A673 (cell line): ENCODE data around the gene RPTOR. TPM values are rescaled to one million over a fixed set of nuclear protein-coding genes. Genes with fewer than 3 reads are reported as not detected.
A peak's percentile ranks its signal among the peaks of the same experiment; 100 is the strongest.

Experiments
- BruUV-seq: library from RNA; stranded (reverse); fragments of 400-500 nt; replicated peaks from 2 replicates; lab custom pipeline; 2021; lab: Mats Ljungman, UMichigan
- CTCF ChIA-PET: fragments of 300-600 bp; sonication (Branson Sonifier 250); formaldehyde crosslinking; loops from one replicate; lab custom pipeline; 2022; ENCODE audit warnings: antibody characterized with exemption; lab: Charles Lee
- POLR2A ChIA-PET: fragments of 300-600 bp; sonication (Branson Sonifier 250); formaldehyde crosslinking; loops from one replicate; lab custom pipeline; 2022; ENCODE audit warnings: antibody characterized with exemption; ENCODE audit not compliant: low non-redundant PET; lab: Charles Lee
- DNase-seq: peaks from one replicate; pipeline ENCODE4 v3.0.0-alpha.2; 2015; ENCODE audit warnings: low spot score
- H3K27ac ChIP-seq: fragments of 200-600 bp; sonication (generic); 2 replicates; pipeline ENCODE4 v1.5.1; 2016; ENCODE audit warnings: mixed run types, low read depth, mild to moderate bottlenecking, mixed read lengths, antibody characterized with exemption, low read length; ENCODE audit not compliant: poor library complexity, severe bottlenecking
- H3K27me3 ChIP-seq: fragments of 200-600 bp; sonication (generic); replicated peaks from 2 replicates; pipeline ENCODE4 v1.6.1; 2017; ENCODE audit warnings: mixed run types, low read depth, mild to moderate bottlenecking, mixed read lengths, antibody characterized with exemption, low read length; ENCODE audit not compliant: insufficient read depth, poor library complexity
- H3K36me3 ChIP-seq: fragments of 200-600 bp; sonication (generic); 2 replicates; pipeline ENCODE4 v1.6.1; 2016; ENCODE audit warnings: mixed run types, mild to moderate bottlenecking, mixed read lengths, antibody characterized with exemption, low read length; ENCODE audit not compliant: insufficient read depth, poor library complexity, severe bottlenecking
- H3K4me1 ChIP-seq: fragments of 200-600 bp; sonication (generic); 2 replicates; pipeline ENCODE4 v1.6.1; 2017; ENCODE audit warnings: mixed run types, mild to moderate bottlenecking, mixed read lengths, antibody characterized with exemption, low read length; ENCODE audit not compliant: insufficient read depth, poor library complexity, severe bottlenecking
- H3K4me3 ChIP-seq: fragments of 200-600 bp; sonication (generic); 2 replicates; pipeline ENCODE4 v1.5.1; 2016; ENCODE audit warnings: low read depth, mixed run types, mild to moderate bottlenecking, mixed read lengths, low read length; ENCODE audit not compliant: poor library complexity, severe bottlenecking
- H3K9me3 ChIP-seq: fragments of 200-600 bp; sonication (generic); 2 replicates; pipeline ENCODE4 v1.6.1; 2016; ENCODE audit warnings: mixed run types, low read depth, mild to moderate bottlenecking, mixed read lengths, antibody characterized with exemption, low read length; ENCODE audit not compliant: poor library complexity, severe bottlenecking
- EZH2 ChIP-seq: fragments of 200-600 bp; sonication (generic); IDR thresholded peaks from 2 replicates; pipeline ENCODE4 v1.6.1; 2017; ENCODE audit warnings: borderline replicate concordance, low read depth, mild to moderate bottlenecking, mixed read lengths, antibody characterized with exemption, low read length; ENCODE audit not compliant: poor library complexity, severe bottlenecking
- intact Hi-C: fragments of 100-400 bp; cut with micrococcal nuclease; formaldehyde crosslinking; loops from one replicate; pipeline ENCODE4 v1.10.0; 2022; ENCODE audit not compliant: unreplicated experiment
- total RNA-seq: library from RNA; stranded (reverse); gene quantifications from 2 replicates; pipeline ENCODE4 v1.2.3, GENCODE V29; 2021
- TF ChIP-seq, protein P1 (sequence below): fragments of 300-800, 200-600 bp; sonication (generic); conservative IDR thresholded peaks from 2 replicates; pipeline ENCODE4 v1.5.1; 2017; ENCODE audit warnings: low read depth, mild to moderate bottlenecking, antibody characterized with exemption, low read length, moderate library complexity, mixed read lengths

Gene RPTOR
- total RNA-seq, 1 experiment from 2014 or later, result 55.2 TPM

DNA sequence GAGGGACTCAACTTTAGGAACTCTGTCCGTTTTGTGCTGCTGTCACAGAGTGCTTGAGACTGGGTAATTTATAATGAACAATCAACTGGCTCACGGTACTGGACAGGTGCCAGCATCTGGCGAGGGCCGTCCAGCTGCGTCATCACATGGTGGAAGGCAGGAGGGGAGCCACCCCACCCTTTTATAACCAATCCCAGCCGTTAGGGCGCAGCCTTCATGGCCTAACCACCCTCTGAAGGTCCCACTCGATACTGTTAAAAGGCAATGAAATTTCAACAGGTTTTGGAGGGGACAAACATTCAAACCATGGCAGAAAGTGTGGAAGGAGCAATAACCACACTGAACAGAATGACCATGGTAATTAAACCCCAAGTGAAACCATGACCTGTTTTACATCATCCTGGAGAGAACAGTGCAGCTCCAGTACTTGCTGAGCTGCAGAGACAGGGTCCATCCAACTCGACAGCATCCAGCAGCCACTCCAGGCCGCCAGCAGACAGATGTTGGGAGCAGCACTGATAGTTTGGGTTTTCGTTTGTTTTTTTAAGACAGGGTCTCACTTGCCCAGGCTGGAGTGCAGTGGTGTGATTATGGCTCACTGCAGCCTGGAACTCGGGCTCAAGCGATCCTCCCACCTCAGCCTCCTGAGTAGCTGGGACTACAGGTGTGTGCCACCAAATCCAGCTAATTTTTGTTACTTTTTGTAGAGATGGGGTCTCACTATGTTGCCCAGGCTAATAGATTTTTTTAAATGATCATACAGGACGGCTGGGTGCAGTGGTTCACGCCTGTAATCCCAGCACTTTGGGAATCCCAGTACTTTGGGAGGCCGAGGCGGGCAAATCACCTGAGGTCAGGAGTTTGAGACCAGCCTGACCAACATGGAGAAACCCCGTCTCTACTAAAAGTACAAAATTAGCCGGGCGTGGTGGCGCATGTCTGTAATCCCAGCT lies 458.0 kb downstream of the RPTOR start:
- BruUV-seq, result TSS peak; percentile 33
- H3K4me1 ChIP-seq, result peaks cover 19% of the 10 kb centered on the region
- DNase-seq, result peak; percentile 59
- no peaks in the 10 kb centered on the region for H3K9me3 ChIP-seq
- ChIA-PET CTCF (no interaction called here), POLR2A (no interaction called here)
- peaks cover 2% of the 10 kb centered on the region for H3K36me3 ChIP-seq
- H3K27me3 ChIP-seq, result peaks cover 47% of the 10 kb centered on the region
- intact Hi-C loops, result no loop called here
- no peak overlapping the region for H3K27ac ChIP-seq
- TF ChIP-seq, protein P1, sequence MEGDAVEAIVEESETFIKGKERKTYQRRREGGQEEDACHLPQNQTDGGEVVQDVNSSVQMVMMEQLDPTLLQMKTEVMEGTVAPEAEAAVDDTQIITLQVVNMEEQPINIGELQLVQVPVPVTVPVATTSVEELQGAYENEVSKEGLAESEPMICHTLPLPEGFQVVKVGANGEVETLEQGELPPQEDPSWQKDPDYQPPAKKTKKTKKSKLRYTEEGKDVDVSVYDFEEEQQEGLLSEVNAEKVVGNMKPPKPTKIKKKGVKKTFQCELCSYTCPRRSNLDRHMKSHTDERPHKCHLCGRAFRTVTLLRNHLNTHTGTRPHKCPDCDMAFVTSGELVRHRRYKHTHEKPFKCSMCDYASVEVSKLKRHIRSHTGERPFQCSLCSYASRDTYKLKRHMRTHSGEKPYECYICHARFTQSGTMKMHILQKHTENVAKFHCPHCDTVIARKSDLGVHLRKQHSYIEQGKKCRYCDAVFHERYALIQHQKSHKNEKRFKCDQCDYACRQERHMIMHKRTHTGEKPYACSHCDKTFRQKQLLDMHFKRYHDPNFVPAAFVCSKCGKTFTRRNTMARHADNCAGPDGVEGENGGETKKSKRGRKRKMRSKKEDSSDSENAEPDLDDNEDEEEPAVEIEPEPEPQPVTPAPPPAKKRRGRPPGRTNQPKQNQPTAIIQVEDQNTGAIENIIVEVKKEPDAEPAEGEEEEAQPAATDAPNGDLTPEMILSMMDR, result no peak
- TF ChIP-seq EZH2, result no peak
- H3K4me3 ChIP-seq, result no peak overlapping the region

DNA sequence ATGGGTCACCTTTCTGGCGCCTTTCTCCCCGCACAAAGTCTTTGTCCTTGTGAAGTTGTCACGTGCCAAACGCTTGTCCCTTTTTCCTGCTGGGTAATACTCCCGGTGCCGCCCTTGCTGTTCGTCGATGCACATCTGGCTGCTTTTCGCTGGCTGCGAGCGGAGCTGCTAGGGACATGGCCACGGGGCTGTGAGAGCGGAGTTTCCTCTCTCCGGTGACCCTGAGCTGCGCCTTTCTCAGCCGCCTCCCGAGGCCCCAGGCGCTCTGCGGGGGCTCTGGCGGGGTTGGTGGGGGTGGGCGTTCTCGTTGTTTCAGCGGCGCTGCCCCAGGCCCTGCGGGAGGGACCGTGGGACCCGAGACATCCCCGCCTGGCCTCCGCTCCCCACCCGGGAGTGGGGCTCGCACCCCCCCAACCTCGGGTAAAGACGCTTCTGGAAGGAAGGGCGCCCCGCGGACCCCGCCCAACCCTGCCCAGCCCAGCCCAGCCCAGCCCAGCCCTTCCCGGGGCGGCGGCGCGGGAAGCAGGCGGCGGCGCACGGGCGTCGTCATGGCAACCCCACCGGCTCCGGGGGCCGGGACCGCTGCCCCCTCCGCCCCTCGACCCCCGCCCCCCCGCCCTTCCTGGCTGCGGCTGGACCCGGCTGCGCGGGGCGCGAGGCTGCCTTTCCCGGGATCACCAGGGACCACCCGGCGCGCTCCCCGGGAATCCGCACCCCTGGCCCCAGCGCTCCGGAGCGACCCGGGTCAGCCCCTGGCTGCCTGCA lies 459.3 kb downstream of the RPTOR start:
- intact Hi-C loops, result no loop called here
- H3K4me3 ChIP-seq, result peak overlapping the region; percentile 25
- POLR2A ChIA-PET, result interaction anchor here (1.0 kb wide), 1 partner anchor 17 kb away, joined by 4 read pairs; no protein-coding TSS in a partner anchor
- no peak overlapping the region for H3K27ac ChIP-seq
- H3K27me3 ChIP-seq, result peaks cover 47% of the 10 kb centered on the region
- no peaks in the 10 kb centered on the region for H3K9me3 ChIP-seq
- no TSS peak for BruUV-seq
- TF ChIP-seq, protein P1, result no peak
- TF ChIP-seq EZH2, result no peak
- H3K4me1 ChIP-seq, result peaks cover 19% of the 10 kb centered on the region
- DNase-seq, result peak; percentile 42
- no peaks in the 10 kb centered on the region for H3K36me3 ChIP-seq
- CTCF ChIA-PET, result no interaction called here

DNA sequence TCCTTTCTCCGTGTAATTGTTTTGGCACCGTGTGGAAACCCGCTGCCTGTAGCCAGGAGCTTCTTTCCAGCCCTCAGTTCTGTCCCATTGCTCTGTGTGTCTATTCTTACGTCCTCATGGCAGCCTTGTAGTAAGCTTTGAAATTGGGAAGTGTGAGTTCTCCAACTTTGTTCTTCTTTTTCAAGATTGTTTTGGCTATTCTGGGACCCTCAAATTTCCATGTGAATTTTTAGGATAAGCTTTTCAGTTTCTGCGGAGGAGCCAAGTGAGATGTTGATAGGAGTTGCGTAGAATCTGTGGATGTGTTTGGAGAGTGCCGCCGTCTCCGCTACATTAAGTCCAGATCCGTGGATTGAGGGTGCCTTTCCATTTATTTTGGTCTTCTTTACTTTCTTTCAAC lies 462.3 kb downstream of the RPTOR start:
- Histone ChIP-seq H3K4me1 (peaks cover 18% of the 10 kb centered on the region), H3K27ac (no peak overlapping the region), H3K36me3 (no peaks in the 10 kb centered on the region), H3K9me3 (no peaks in the 10 kb centered on the region), H3K27me3 (peaks cover 47% of the 10 kb centered on the region), H3K4me3 (no peak overlapping the region)
- CTCF ChIA-PET, result no interaction called here
- intact Hi-C loops, result no loop called here
- POLR2A ChIA-PET, result no interaction called here
- no TSS peak for BruUV-seq
- TF ChIP-seq, protein P1, result no peak
- TF ChIP-seq EZH2, result no peak
- DNase-seq, result no peak
